Colonic mucosa (tissue), 4 donors: Measurements from ENCODE around the gene DCAF5. TPM values are rescaled to one million over a fixed set of nuclear protein-coding genes. Genes with fewer than 3 reads are reported as not detected.

ENCODE experiments used
- DNase-seq: peaks from one replicate; pipeline ENCODE4 v3.0.0-alpha.2; 2020
- H3K27ac ChIP-seq: fragments of 200-600 bp; one replicate; pipeline ENCODE4 v1.8.0; 2021
- H3K27me3 ChIP-seq: fragments of 200-600 bp; one replicate; pipeline ENCODE4 v1.8.0; 2021
- H3K36me3 ChIP-seq: fragments of 200-600 bp; one replicate; pipeline ENCODE4 v1.8.0; 2021
- H3K4me1 ChIP-seq: fragments of 200-600 bp; one replicate; pipeline ENCODE4 v1.8.0; 2021; ENCODE audit warnings: mild to moderate bottlenecking
- H3K4me3 ChIP-seq: fragments of 200-600 bp; one replicate; pipeline ENCODE4 v1.8.0; 2021
- H3K9ac ChIP-seq, 2 donors: one replicate each; pipeline ENCODE4 v1.7.0; 2013; ENCODE audit warnings: control low read depth in 2 of 2, low read depth in 2 of 2, low read length in 2 of 2
- H3K9me3 ChIP-seq: fragments of 200-600 bp; one replicate; pipeline ENCODE4 v1.8.0; 2021
- CTCF ChIP-seq: fragments of 200-600 bp; IDR thresholded peaks from one replicate; pipeline ENCODE4 v1.8.0; 2022; ENCODE audit warnings: antibody characterized with exemption, mild to moderate bottlenecking
- intact Hi-C: fragments of 100-400 bp; cut with DNase I; formaldehyde crosslinking; loops from one replicate; pipeline ENCODE4 v1.14.1; 2022
- total RNA-seq, 2 donors: library from RNA; stranded (reverse); fragmentation: NEBNext Ultra II Directional in 1 of 2; extraction: Animal tissue kit (Norgen Biotek cat#: 25700) in 1 of 2; gene quantifications; one replicate each; pipeline ENCODE4 v1.2.1, GENCODE V29; 2021
- donor health status: healthy.
- donor health status: DM: no; HTN: no; CAD: no.
- donor health status: DM: no; HTN: no; CAD: no.

DCAF5 gene
- total RNA-seq, 2 donors from 2014 or later = 29.9 to 41.6 TPM

GRCh38 chr14:69049675-69050074 lies 103.2 kb downstream of the DCAF5 start:
- no peak for DNase-seq
- no peak overlapping the region for H3K9ac ChIP-seq
- no peaks in the 10 kb centered on the region for H3K9me3 ChIP-seq
- no peak overlapping the region for H3K4me3 ChIP-seq
- H3K36me3 ChIP-seq = peaks cover 9% of the 10 kb centered on the region
- peaks cover 5% of the 10 kb centered on the region for H3K4me1 ChIP-seq
- intact Hi-C loops = no loop called here
- peak overlapping the region; percentile 10 for H3K27ac ChIP-seq
- H3K27me3 ChIP-seq = no peaks in the 10 kb centered on the region
- no peak for TF ChIP-seq CTCF

GRCh38 chr14:69048456-69048855 lies 104.5 kb downstream of the DCAF5 start:
- intact Hi-C loops = no loop called here
- no peak for TF ChIP-seq CTCF
- Histone ChIP-seq H3K9ac (no peak overlapping the region), H3K36me3 (no peaks in the 10 kb centered on the region), H3K27me3 (no peaks in the 10 kb centered on the region), H3K4me3 (no peak overlapping the region), H3K27ac (no peak overlapping the region), H3K9me3 (no peaks in the 10 kb centered on the region), H3K4me1 (peaks cover 11% of the 10 kb centered on the region)
- DNase-seq = no peak

- no peak overlapping the region for H3K4me3 ChIP-seq
- no peaks in the 10 kb centered on the region for H3K27me3 ChIP-seq
- peaks cover 15% of the 10 kb centered on the region for H3K4me1 ChIP-seq
- H3K9me3 ChIP-seq = no peaks in the 10 kb centered on the region
- H3K9ac ChIP-seq = no peak overlapping the region
- intact Hi-C loops = no loop called here
- H3K36me3 ChIP-seq = no peaks in the 10 kb centered on the region
- H3K27ac ChIP-seq = no peak overlapping the region
- no peak for TF ChIP-seq CTCF
- DNase-seq = no peak
These were observed 105.7 kb downstream of the DCAF5 start for GRCh38 chr14:69047255-69047654.

GRCh38 chr14:69046476-69046860 lies 106.5 kb downstream of the DCAF5 start:
- H3K4me1 ChIP-seq = peaks cover 15% of the 10 kb centered on the region
- DNase-seq = no peak

GRCh38 chr14:69045857-69046475 lies 107.0 kb downstream of the DCAF5 start:
- H3K27ac ChIP-seq = peak overlapping the region; percentile 52
- no peak overlapping the region for H3K9ac ChIP-seq
- H3K36me3 ChIP-seq = no peaks in the 10 kb centered on the region
- H3K4me1 ChIP-seq = peaks cover 15% of the 10 kb centered on the region
- TF ChIP-seq CTCF = no peak
- no peak overlapping the region for H3K4me3 ChIP-seq
- no peaks in the 10 kb centered on the region for H3K9me3 ChIP-seq
- no peak for DNase-seq
- H3K27me3 ChIP-seq = no peaks in the 10 kb centered on the region
- intact Hi-C loops = no loop called here

More at GRCh38 chr14:69046476-69046860, 106.5 kb downstream of the DCAF5 start:
- Histone ChIP-seq H3K27ac (peak overlapping the region; percentile 52), H3K9ac (no peak overlapping the region), H3K27me3 (no peaks in the 10 kb centered on the region), H3K4me3 (no peak overlapping the region), H3K9me3 (no peaks in the 10 kb centered on the region), H3K36me3 (no peaks in the 10 kb centered on the region)
- intact Hi-C loops = no loop called here
- no peak for TF ChIP-seq CTCF
